Measurements from ENCODE around the gene ENG. TPM values are rescaled to one million over a fixed set of nuclear protein-coding genes. Genes with fewer than 3 reads are reported as not detected.

The ENG gene
- total RNA-seq, 2 experiments from 2014 or later, result 19.0 to 20.5 TPM

Other genes starting within 250 kb of the ENG start
- gene STXBP1, start 242.4 kb downstream of the ENG start, total RNA-seq, result 10 to 100 TPM; 18.3 to 22.8 TPM
- not detected for gene CFAP157, start 147.7 kb downstream of the ENG start, total RNA-seq
- 10 to 100 TPM; 27.8 to 28.8 TPM for gene PTRH1, start 139.0 kb downstream of the ENG start, total RNA-seq
- gene TTC16, start 138.6 kb downstream of the ENG start, total RNA-seq, result 1 to 10 TPM; 1.3 to 1.4 TPM
- gene TOR2A, start 119.4 kb downstream of the ENG start, total RNA-seq, result 10 to 100 TPM; 24.9 TPM
- 10 to 100 TPM; 17.4 to 18.3 TPM for gene SH2D3C, start 76.0 kb downstream of the ENG start, total RNA-seq
- gene CDK9, start 68.6 kb downstream of the ENG start, total RNA-seq, result 100 to 1,000 TPM; 103 to 109 TPM
- 100 to 1,000 TPM; 106 to 107 TPM for gene FPGS, start 51.8 kb downstream of the ENG start, total RNA-seq
- 10 to 100 TPM; 11.6 to 12.6 TPM for gene AK1, start 23.0 kb upstream of the ENG start, total RNA-seq
- gene ST6GALNAC6, start 44.9 kb upstream of the ENG start, total RNA-seq, result 10 to 100 TPM; 52.6 to 61.1 TPM
- 10 to 100 TPM; 44.1 to 44.2 TPM for gene ST6GALNAC4, start 62.4 kb upstream of the ENG start, total RNA-seq
- gene PIP5KL1, start 76.1 kb upstream of the ENG start, total RNA-seq, result 1 to 10 TPM; 1.0 to 2.5 TPM
- gene DPM2, start 83.2 kb upstream of the ENG start, total RNA-seq, result 10 to 100 TPM; 74.8 to 76.5 TPM
- gene EEIG1, start 126.3 kb upstream of the ENG start, total RNA-seq, result 10 to 100 TPM; 47.3 to 48.5 TPM
- gene NAIF1, start 212.7 kb upstream of the ENG start, total RNA-seq, result 10 to 100 TPM; 13.3 to 15.1 TPM
- gene SLC25A25, start 213.6 kb upstream of the ENG start, total RNA-seq, result 10 to 100 TPM; 15.5 to 16.0 TPM